ENCODE data around the gene JMJD6.

JMJD6 gene

DNA sequence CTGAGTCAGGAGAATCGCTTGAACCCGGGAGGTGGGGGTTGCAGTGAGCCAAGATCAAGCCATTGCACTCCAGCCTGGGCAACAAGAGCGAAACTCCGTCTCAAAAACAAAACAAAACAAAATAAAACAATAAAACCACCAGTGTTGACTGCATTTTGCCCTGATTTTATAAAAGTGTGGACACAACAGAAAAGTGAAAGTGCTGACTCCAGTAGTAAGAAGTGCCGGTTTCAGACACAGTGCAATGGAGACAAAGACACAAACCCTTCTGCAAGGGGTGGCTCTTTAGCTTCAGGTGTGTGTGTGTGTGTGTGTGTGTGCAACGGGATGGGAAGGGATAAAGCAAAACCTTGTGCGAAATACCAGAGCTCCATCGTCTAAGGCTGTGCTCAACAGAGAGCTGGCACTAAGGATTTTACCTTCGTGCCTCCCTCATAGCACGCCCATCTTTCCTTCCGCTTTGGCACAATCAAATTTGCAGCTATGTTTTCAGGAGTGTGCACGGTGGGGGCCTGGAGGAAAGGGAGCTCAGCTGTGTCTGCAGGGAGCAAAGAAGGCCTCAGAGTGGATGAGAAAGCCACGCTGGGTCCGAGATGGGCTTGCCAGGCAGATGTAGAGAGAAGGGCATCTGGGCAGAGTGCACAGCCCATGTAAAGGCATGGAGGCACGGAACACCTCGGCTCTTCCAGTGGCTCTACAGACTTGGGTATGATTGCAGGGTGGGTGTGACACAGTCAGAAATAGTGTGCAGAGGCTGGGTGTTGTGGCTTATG lies 31.2 kb downstream of the JMJD6 start:
- no peaks in the 10 kb centered on the region for H3K36me3 ChIP-seq (ENCODE audit: insufficient read depth, low read length)
- H3K4me1 ChIP-seq (ENCODE audit: insufficient read depth, low read length) = peaks cover 25% of the 10 kb centered on the region
- no peak overlapping the region for H3K4me3 ChIP-seq (ENCODE audit: low read length)
- H2AFZ ChIP-seq (ENCODE audit: low read depth, low read length) = no peak overlapping the region
- no peaks in the 10 kb centered on the region for H3K27me3 ChIP-seq (ENCODE audit: insufficient read depth, low read length)
- no peaks in the 10 kb centered on the region for H3K9me3 ChIP-seq (ENCODE audit: low read length)

DNA sequence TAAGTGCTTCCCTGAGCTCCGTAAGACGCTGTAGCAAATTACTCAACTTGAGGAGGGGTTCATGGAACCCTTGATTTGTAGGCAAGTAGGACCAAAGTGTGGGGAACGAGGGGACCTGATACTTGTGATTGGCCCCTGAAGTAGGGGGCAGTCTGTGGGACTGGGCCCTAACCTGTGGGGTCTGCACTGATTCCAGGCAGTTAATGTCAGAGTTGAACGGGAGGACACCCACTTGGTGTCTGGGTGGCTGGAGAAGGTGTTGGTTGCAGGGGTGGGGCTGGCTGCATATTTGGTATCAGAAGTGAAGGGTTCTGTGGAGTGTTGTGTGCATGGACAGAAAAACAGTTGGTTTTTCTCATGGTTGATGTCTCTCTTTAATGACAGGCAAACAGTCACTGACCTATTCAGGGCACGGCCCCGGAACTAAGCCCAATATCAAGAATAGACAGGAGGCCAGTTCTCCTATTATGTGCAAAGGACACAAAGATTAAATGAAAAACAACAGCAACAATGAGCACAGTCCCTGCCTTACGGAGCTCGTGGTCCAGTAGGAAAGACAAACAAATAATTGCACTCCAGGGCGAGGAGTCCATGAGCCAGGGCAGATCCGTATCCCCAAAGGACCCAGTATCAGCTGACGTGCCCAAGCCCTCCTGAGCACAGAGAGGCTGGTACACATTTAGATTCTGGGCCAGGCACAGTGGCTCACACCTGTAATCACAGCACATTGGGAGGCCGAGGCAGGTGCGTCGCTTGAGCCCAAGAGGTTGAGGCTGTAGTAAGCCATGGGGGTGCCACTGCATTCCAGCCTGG lies 34.8 kb downstream of the JMJD6 start:
- peaks cover 12% of the 10 kb centered on the region for H3K4me1 ChIP-seq (ENCODE audit: insufficient read depth, low read length)
- no peaks in the 10 kb centered on the region for H3K9me3 ChIP-seq (ENCODE audit: low read length)
- no peak overlapping the region for H2AFZ ChIP-seq (ENCODE audit: low read depth, low read length)
- no peaks in the 10 kb centered on the region for H3K36me3 ChIP-seq (ENCODE audit: insufficient read depth, low read length)
- H3K27me3 ChIP-seq (ENCODE audit: insufficient read depth, low read length) = no peaks in the 10 kb centered on the region
- H3K4me3 ChIP-seq (ENCODE audit: low read length) = no peak overlapping the region

DNA sequence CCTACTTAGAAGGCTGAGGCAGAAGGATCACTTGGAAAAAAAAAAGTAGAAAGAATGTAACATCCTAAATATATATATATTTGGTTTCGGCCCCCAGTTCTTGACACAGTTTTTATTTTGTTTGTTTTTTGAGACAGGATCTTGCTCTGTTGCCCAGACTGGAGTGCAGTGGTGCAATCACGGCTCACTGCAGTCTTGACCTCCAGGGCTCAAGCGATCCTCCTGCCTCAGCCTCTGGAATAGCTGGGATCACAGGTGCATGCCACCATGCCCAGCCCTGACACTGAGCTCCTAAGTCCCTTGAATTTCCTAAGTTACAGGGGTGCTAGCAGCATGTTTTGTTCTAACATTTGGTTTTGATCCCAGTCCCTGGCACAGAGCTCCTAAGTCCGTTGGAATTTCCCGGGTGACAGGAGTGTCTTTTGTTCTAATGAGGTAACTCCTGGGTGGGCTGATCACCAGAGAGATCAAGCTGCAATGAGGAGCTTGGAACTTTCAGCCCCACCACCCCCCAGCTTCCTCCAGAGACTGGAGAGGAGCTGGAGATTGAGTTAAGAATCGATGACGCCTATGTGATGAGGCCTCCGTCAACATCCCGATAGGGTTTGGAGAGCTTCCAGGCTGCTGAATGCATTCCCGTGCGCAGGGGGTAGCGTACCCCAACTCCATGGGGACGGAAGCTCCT lies 35.7 kb downstream of the JMJD6 start:
- Histone ChIP-seq H3K27me3 (ENCODE audit: insufficient read depth, low read length) (no peaks in the 10 kb centered on the region), H3K4me3 (ENCODE audit: low read length) (no peak overlapping the region), H3K4me1 (ENCODE audit: insufficient read depth, low read length) (peaks cover 11% of the 10 kb centered on the region), H3K36me3 (ENCODE audit: insufficient read depth, low read length) (no peaks in the 10 kb centered on the region), H2AFZ (ENCODE audit: low read depth, low read length) (no peak overlapping the region), H3K9me3 (ENCODE audit: low read length) (no peaks in the 10 kb centered on the region)

DNA sequence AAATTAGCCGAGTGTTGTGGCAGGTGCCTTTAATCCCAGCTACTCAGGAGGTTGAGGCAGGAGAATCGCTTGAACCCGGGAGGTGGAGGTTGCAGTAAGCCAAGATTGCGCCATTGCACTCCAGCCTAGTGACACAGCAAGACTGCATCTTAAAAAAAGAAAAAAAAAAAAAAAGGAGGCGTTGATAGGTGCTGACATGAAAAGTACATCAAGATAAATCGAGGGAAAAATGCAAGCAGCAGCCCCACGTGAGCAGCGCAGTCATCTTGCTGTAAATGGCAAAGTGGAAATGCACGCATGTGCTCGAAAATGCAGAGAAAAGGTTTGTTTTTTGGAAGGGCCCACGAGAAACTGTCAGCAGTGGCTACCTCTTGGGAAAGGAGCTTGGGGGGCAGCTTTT lies 36.5 kb downstream of the JMJD6 start:
- Histone ChIP-seq H2AFZ (ENCODE audit: low read depth, low read length) (no peak overlapping the region), H3K36me3 (ENCODE audit: insufficient read depth, low read length) (no peaks in the 10 kb centered on the region), H3K9me3 (ENCODE audit: low read length) (no peaks in the 10 kb centered on the region), H3K4me3 (ENCODE audit: low read length) (no peak overlapping the region), H3K27me3 (ENCODE audit: insufficient read depth, low read length) (no peaks in the 10 kb centered on the region), H3K4me1 (ENCODE audit: insufficient read depth, low read length) (peaks cover 11% of the 10 kb centered on the region)

- Histone ChIP-seq H3K4me3 (ENCODE audit: low read length) (no peak overlapping the region), H3K9me3 (ENCODE audit: low read length) (no peaks in the 10 kb centered on the region), H3K27me3 (ENCODE audit: insufficient read depth, low read length) (no peaks in the 10 kb centered on the region), H2AFZ (ENCODE audit: low read depth, low read length) (no peak overlapping the region), H3K4me1 (ENCODE audit: insufficient read depth, low read length) (peaks cover 19% of the 10 kb centered on the region), H3K36me3 (ENCODE audit: insufficient read depth, low read length) (no peaks in the 10 kb centered on the region)
Observed at GRCh38 chr17:76688165-76688622, 38.2 kb downstream of the JMJD6 start.

DNA sequence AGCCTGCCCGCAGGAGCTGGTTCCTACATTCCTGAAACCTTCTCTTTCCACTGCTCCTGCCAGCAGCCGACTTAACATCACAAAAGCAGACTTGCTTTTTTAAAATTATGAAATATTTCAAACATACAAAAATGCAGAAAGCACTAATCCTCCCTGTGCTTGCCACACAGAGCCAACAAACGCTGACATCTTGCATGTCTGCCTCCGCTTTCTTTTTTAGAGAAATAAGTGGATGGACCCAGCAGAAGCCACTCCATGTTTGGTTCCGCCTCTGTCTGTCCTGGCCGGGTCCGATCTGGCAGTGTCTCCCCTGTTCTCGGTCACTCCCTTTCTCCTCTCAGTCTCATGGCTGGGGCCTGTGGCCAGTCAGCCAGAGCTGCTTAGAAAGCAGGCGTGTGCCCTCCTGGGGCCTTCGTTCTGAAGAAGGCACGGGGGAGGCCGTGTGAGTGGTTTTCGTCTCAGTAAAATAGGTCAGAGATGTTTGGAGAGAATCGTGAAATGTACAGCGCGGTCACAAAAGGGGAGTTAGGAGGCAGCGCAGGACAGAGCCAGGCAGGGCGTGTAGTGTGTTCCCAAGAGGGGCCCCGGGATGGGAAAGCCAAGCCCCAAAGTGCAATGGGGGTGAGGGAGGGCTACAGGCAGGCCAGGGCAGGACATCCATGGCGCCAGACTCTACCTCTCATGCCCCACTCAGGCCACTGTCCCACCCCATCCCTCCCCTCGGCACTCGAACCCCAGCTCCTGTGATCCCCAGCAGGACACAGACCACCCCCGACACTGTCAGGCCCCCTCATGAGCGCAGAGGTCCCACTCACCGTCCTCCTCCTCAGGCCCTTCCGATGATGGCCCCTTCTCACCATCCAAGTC lies 38.9 kb downstream of the JMJD6 start:
- H3K9me3 ChIP-seq (ENCODE audit: low read length) = no peaks in the 10 kb centered on the region

GRCh38 chr17:76686538-76687297 lies 39.7 kb downstream of the JMJD6 start:
- H2AFZ ChIP-seq (ENCODE audit: low read depth, low read length) = no peak overlapping the region
- H3K36me3 ChIP-seq (ENCODE audit: insufficient read depth, low read length) = peaks cover 5% of the 10 kb centered on the region
- no peaks in the 10 kb centered on the region for H3K9me3 ChIP-seq (ENCODE audit: low read length)
- H3K4me1 ChIP-seq (ENCODE audit: insufficient read depth, low read length) = peaks cover 21% of the 10 kb centered on the region
- H3K4me3 ChIP-seq (ENCODE audit: low read length) = no peak overlapping the region
- no peaks in the 10 kb centered on the region for H3K27me3 ChIP-seq (ENCODE audit: insufficient read depth, low read length)

More for the DNA sequence above, 38.9 kb downstream of the JMJD6 start:
- Histone ChIP-seq H2AFZ (ENCODE audit: low read depth, low read length) (no peak overlapping the region), H3K4me3 (ENCODE audit: low read length) (no peak overlapping the region), H3K4me1 (ENCODE audit: insufficient read depth, low read length) (peaks cover 22% of the 10 kb centered on the region), H3K27me3 (ENCODE audit: insufficient read depth, low read length) (no peaks in the 10 kb centered on the region), H3K36me3 (ENCODE audit: insufficient read depth, low read length) (peaks cover 2% of the 10 kb centered on the region)

DNA sequence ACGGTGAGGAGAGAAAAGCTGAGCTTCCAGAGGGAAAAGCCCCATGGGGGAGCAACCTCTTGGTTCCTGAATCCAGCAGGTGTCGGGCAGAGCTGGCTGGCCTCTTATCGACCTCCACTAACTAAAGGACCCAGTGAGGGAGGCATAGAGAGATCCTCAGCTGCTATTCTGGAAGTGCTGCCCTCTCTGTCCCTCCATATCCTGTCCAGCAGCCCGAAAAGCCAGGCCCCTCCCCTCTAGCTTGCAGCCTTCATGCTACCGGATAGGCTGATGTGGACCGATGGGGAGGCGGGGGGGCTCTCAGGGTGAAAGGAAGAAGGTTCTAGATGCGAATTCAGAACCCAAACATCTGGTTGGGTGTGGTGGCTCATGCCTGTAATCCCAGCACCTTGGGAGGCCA lies 40.6 kb downstream of the JMJD6 start:
- Histone ChIP-seq H3K36me3 (ENCODE audit: insufficient read depth, low read length) (peaks cover 5% of the 10 kb centered on the region), H3K4me3 (ENCODE audit: low read length) (no peak overlapping the region), H3K9me3 (ENCODE audit: low read length) (no peaks in the 10 kb centered on the region), H3K27me3 (ENCODE audit: insufficient read depth, low read length) (no peaks in the 10 kb centered on the region), H3K4me1 (ENCODE audit: insufficient read depth, low read length) (peaks cover 24% of the 10 kb centered on the region), H2AFZ (ENCODE audit: low read depth, low read length) (no peak overlapping the region)

DNA sequence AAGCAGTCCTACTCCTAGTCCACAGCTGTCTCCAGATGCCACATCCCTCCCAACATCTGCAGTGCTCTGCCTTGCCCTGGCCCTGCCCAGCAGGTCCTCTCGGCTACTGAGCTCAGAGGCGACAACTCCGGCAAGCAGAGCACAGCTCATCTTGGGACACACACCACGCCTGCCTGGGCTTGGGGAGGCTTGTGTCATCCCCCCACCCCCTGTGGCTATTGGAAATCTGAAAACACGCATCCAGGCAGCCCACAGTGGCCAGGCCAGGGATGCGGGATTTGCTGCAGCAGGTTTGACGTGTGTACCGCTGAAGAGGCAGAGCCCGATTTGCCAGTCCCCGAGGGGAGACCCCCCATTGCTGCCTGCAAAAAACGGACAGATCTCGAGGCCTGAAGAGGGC lies 41.0 kb downstream of the JMJD6 start:
- Histone ChIP-seq H3K9me3 (ENCODE audit: low read length) (no peaks in the 10 kb centered on the region), H3K4me3 (ENCODE audit: low read length) (no peak overlapping the region), H3K27me3 (ENCODE audit: insufficient read depth, low read length) (no peaks in the 10 kb centered on the region), H3K36me3 (ENCODE audit: insufficient read depth, low read length) (peaks cover 5% of the 10 kb centered on the region), H3K4me1 (ENCODE audit: insufficient read depth, low read length) (peaks cover 24% of the 10 kb centered on the region), H2AFZ (ENCODE audit: low read depth, low read length) (no peak overlapping the region)

DNA sequence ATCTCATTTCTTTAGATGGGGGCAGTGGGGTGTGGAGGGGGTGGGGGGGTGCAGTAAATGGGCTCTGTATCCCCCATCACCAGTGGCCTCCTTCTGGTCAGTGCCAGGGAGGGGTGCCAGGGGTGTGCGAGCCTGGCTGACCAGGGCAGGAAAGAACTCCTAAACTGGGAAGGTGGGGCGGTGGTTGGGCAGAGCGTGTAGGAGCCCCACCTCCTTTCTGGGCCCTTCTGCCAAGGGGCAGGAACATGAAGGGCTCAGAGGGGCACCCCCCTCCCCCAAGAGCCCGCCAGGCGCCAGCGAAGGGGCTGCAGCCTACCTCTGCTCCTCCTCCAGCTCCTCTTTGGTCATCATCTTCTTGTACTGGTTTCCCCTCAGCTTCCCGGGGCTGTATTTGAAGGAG lies 41.6 kb downstream of the JMJD6 start:
- H3K4me1 ChIP-seq (ENCODE audit: insufficient read depth, low read length) = peaks cover 24% of the 10 kb centered on the region

GRCh38 chr17:76683921-76684745 lies 42.3 kb downstream of the JMJD6 start:
- Histone ChIP-seq H2AFZ (ENCODE audit: low read depth, low read length) (no peak overlapping the region), H3K4me1 (ENCODE audit: insufficient read depth, low read length) (peaks cover 24% of the 10 kb centered on the region), H3K4me3 (ENCODE audit: low read length) (no peak overlapping the region), H3K36me3 (ENCODE audit: insufficient read depth, low read length) (peaks cover 5% of the 10 kb centered on the region), H3K9me3 (ENCODE audit: low read length) (no peaks in the 10 kb centered on the region), H3K27me3 (ENCODE audit: insufficient read depth, low read length) (no peaks in the 10 kb centered on the region)

More for the DNA sequence above, 41.6 kb downstream of the JMJD6 start:
- Histone ChIP-seq H3K36me3 (ENCODE audit: insufficient read depth, low read length) (peaks cover 5% of the 10 kb centered on the region), H3K9me3 (ENCODE audit: low read length) (no peaks in the 10 kb centered on the region), H3K27me3 (ENCODE audit: insufficient read depth, low read length) (no peaks in the 10 kb centered on the region), H2AFZ (ENCODE audit: low read depth, low read length) (no peak overlapping the region), H3K4me3 (ENCODE audit: low read length) (no peak overlapping the region)
